WTC11 (cell line): ENCODE measurements around the gene PSEN2. TPM values are rescaled to one million over a fixed set of nuclear protein-coding genes. Genes with fewer than 3 reads are reported as not detected.
A peak's percentile ranks its signal among the peaks of the same experiment; 100 is the strongest.

Source experiments
- ATAC-seq: fragments of 200-7000 bp; cut with Tn5 transposase; 2 replicates; pipeline ENCODE4 v1.10.0; 2021; ENCODE audit warnings: mild to moderate bottlenecking, moderate library complexity
- CTCF ChIA-PET: fragments of 300-600 bp; sonication (Branson Sonifier 250); formaldehyde crosslinking; loops from one replicate; lab custom pipeline; 2021; ENCODE audit warnings: antibody characterized with exemption; lab: Charles Lee
- POLR2A ChIA-PET: fragments of 350-600 bp; sonication (Branson Sonifier 250); formaldehyde crosslinking; loops from one replicate; lab custom pipeline; 2021; ENCODE audit warnings: antibody characterized with exemption; lab: Charles Lee
- DNase-seq: peaks from one replicate; pipeline ENCODE4 v3.0.0; 2021; ENCODE audit warnings: low spot score
- H3K27ac Mint-ChIP-seq: 2 replicates; pipeline ENCODE4 v1.8.0; 2021; ENCODE audit warnings: mixed read lengths
- H3K27me3 Mint-ChIP-seq: 2 replicates; pipeline ENCODE4 v1.8.0; 2021; ENCODE audit warnings: low read depth, mild to moderate bottlenecking, moderate library complexity, mixed read lengths
- H3K36me3 Mint-ChIP-seq: 2 replicates; pipeline ENCODE4 v1.8.0; 2021; ENCODE audit warnings: mixed read lengths
- H3K4me1 Mint-ChIP-seq: 2 replicates; pipeline ENCODE4 v1.8.0; 2022; ENCODE audit warnings: mixed read lengths
- H3K4me3 Mint-ChIP-seq: 2 replicates; pipeline ENCODE4 v1.8.0; 2021; ENCODE audit warnings: mild to moderate bottlenecking, moderate library complexity, mixed read lengths
- H3K9me3 Mint-ChIP-seq: 2 replicates; pipeline ENCODE4 v1.8.0; 2021; ENCODE audit warnings: mixed read lengths
- ARID4B ChIP-seq: sonication (generic); formaldehyde crosslinking; IDR thresholded peaks from 2 replicates; pipeline ENCODE4 v1.8.0; 2023; ENCODE audit warnings: missing genetic modification reagents, mild to moderate bottlenecking, borderline replicate concordance
- ATF1 ChIP-seq: sonication (generic); formaldehyde crosslinking; IDR thresholded peaks from 2 replicates; pipeline ENCODE4 v1.8.1; 2023; ENCODE audit warnings: mild to moderate bottlenecking, moderate library complexity, missing genetic modification reagents
- CTCF ChIP-seq: fragments of 200-600 bp; IDR thresholded peaks from 2 replicates; pipeline ENCODE4 v1.8.0; 2022; ENCODE audit warnings: antibody characterized with exemption
- EMX1 ChIP-seq: fragments of 250-450 bp; sonication (Bioruptor Pico); IDR thresholded peaks from 2 replicates; pipeline ENCODE4 v1.8.0; 2021; ENCODE audit warnings: mild to moderate bottlenecking
- FOXJ3 ChIP-seq: sonication (generic); formaldehyde crosslinking; IDR thresholded peaks from 2 replicates; pipeline ENCODE4 v1.9.0; 2021; ENCODE audit warnings: missing genetic modification reagents, mild to moderate bottlenecking, borderline replicate concordance
- FOXK1 ChIP-seq: sonication (generic); formaldehyde crosslinking; IDR thresholded peaks from 2 replicates; pipeline ENCODE4 v1.8.0; 2022; ENCODE audit warnings: mild to moderate bottlenecking, moderate library complexity, missing genetic modification reagents
- GRHL2 ChIP-seq: fragments of 250-450 bp; sonication (Bioruptor Pico); IDR thresholded peaks from 2 replicates; pipeline ENCODE4 v1.8.0; 2022; ENCODE audit warnings: mild to moderate bottlenecking, moderate library complexity; ENCODE audit not compliant: insufficient replicate concordance, severe bottlenecking
- HMGXB4 ChIP-seq: sonication (generic); formaldehyde crosslinking; IDR thresholded peaks from 2 replicates; pipeline ENCODE4 v1.8.1; 2023; ENCODE audit warnings: mild to moderate bottlenecking, moderate library complexity, missing genetic modification reagents
- JAZF1 ChIP-seq: fragments of 250-450 bp; sonication (Bioruptor Pico); IDR thresholded peaks from 2 replicates; pipeline ENCODE4 v1.9.0; 2021; ENCODE audit warnings: moderate library complexity, mild to moderate bottlenecking, inconsistent platforms
- JUN ChIP-seq: sonication (generic); formaldehyde crosslinking; IDR thresholded peaks from 2 replicates; pipeline ENCODE4 v1.8.0; 2023; ENCODE audit warnings: mild to moderate bottlenecking, missing genetic modification reagents
- MXD4 ChIP-seq: fragments of 250-450 bp; sonication (Bioruptor Pico); IDR thresholded peaks from 2 replicates; pipeline ENCODE4 v1.8.0; 2021; ENCODE audit warnings: mild to moderate bottlenecking, moderate library complexity, borderline replicate concordance
- RELA ChIP-seq: sonication (generic); formaldehyde crosslinking; IDR thresholded peaks from 2 replicates; pipeline ENCODE4 v1.8.1; 2022; ENCODE audit warnings: missing genetic modification reagents, mild to moderate bottlenecking, borderline replicate concordance
- RORB ChIP-seq: fragments of 250-450 bp; sonication (Bioruptor Pico); IDR thresholded peaks from 2 replicates; pipeline ENCODE4 v1.9.0; 2021; ENCODE audit warnings: mild to moderate bottlenecking
- TEAD1 ChIP-seq: sonication (generic); formaldehyde crosslinking; IDR thresholded peaks from 2 replicates; pipeline ENCODE4 v1.8.0; 2022; ENCODE audit warnings: mild to moderate bottlenecking, missing genetic modification reagents
- ZNF121 ChIP-seq: sonication (generic); formaldehyde crosslinking; IDR thresholded peaks from 2 replicates; pipeline ENCODE4 v1.8.0; 2023; ENCODE audit warnings: missing genetic modification reagents
- ZNF317 ChIP-seq: sonication (generic); formaldehyde crosslinking; IDR thresholded peaks from 2 replicates; pipeline ENCODE4 v1.8.1; 2023; ENCODE audit warnings: low read depth, mild to moderate bottlenecking, moderate library complexity, missing genetic modification reagents, borderline replicate concordance
- ZNF671 ChIP-seq: fragments of 250-450 bp; sonication (Bioruptor Pico); IDR thresholded peaks from 2 replicates; pipeline ENCODE4 v1.8.0; 2021; ENCODE audit warnings: mild to moderate bottlenecking
- total RNA-seq: library from RNA; stranded (reverse); gene quantifications from 3 replicates; pipeline ENCODE4 v1.2.3, GENCODE V29; 2021
- TF ChIP-seq, protein P1 (sequence below): sonication (generic); formaldehyde crosslinking; IDR thresholded peaks from 2 replicates; pipeline ENCODE4 v1.8.0; 2022; ENCODE audit warnings: mild to moderate bottlenecking, missing genetic modification reagents
- TF ChIP-seq, protein P2 (sequence below): sonication (generic); formaldehyde crosslinking; conservative IDR thresholded peaks from 2 replicates; pipeline ENCODE4 v1.8.1; 2022; ENCODE audit warnings: mild to moderate bottlenecking, missing genetic modification reagents
- TF ChIP-seq, protein P3 (sequence below): fragments of 250-450 bp; sonication (Bioruptor Pico); IDR thresholded peaks from 2 replicates; pipeline ENCODE4 v1.9.0; 2021; ENCODE audit warnings: moderate library complexity, mild to moderate bottlenecking, inconsistent platforms, borderline replicate concordance
- TF ChIP-seq, protein P4 (sequence below): sonication (generic); formaldehyde crosslinking; IDR thresholded peaks from 2 replicates; pipeline ENCODE4 v1.8.0; 2023; ENCODE audit warnings: missing genetic modification reagents
- TF ChIP-seq, protein P5 (sequence below): sonication (generic); formaldehyde crosslinking; IDR thresholded peaks from 2 replicates; pipeline ENCODE4 v1.8.1; 2023; ENCODE audit warnings: mild to moderate bottlenecking, missing genetic modification reagents, moderate library complexity

PSEN2 gene
- total RNA-seq, 1 experiment from 2014 or later: 18.4 TPM

GRCh38 chr1:226934483-226935237 lies 64.2 kb downstream of the PSEN2 start (continued):
- TF ChIP-seq, protein P1, sequence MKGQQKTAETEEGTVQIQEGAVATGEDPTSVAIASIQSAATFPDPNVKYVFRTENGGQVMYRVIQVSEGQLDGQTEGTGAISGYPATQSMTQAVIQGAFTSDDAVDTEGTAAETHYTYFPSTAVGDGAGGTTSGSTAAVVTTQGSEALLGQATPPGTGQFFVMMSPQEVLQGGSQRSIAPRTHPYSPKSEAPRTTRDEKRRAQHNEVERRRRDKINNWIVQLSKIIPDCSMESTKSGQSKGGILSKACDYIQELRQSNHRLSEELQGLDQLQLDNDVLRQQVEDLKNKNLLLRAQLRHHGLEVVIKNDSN (CRISPR knock-in tag): no peak
- no peak for TF ChIP-seq FOXK1 (CRISPR knock-in tag)
- TF ChIP-seq RELA (CRISPR knock-in tag): no peak
- TF ChIP-seq, all 79 proteins: peak for 0

DNA sequence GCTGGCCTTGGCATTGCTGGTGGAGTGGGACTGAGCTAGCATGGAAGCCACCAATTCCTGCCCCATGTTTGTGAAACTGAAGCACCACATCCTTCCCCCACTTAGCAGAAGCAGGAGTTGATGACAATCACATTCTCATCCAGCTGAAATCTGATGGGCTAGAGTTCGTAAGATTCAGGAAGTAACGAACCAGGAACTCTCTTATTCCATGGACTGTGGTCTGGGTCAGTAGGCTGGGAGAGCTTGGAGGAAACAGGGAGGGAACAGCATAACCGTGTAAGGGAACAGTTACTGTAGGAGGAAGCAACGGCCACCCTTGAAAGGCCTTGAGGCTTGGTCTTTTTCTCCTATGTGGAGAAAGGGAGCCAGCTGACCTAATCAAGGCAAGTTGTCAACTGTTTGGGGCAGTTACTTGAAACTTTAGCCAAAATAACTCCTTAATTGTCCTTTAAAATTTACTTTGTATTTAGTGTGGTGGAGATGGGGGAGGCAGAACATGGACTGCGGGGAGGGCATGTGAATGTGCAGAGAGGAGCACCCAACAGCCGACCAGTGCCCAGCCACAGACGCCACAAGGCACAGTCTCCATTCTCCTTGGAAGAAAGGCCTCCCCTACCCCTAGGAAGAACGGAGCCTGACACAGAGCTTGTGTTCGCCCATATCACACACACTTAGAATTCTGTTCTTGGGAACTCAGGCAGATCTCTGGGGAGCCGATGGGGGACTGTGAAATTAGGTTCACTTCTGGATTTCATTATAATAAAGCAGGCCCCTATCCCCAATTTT lies 67.7 kb downstream of the PSEN2 start:
- CTCF ChIA-PET: no interaction called here

More for the DNA sequence above, 67.7 kb downstream of the PSEN2 start:
- Mint-ChIP-seq H3K4me3 (peak overlapping the region; percentile 82), H3K9me3 (peaks cover 22% of the 10 kb centered on the region), H3K36me3 (peaks cover 9% of the 10 kb centered on the region), H3K4me1 (peaks cover 34% of the 10 kb centered on the region), H3K27ac (0 out of 2 replicates have a peak overlapping the region, but pooled peaks have one; percentile 21), H3K27me3 (peaks cover 10% of the 10 kb centered on the region)
- DNase-seq: no peak
- TF ChIP-seq ZNF317 (CRISPR knock-in tag) (no peak), JAZF1 (CRISPR knock-in tag) (no peak), RORB (no peak), CTCF (no peak), HMGXB4 (CRISPR knock-in tag) (no peak), GRHL2 (no peak), MXD4 (no peak), TEAD1 (CRISPR knock-in tag) (no peak), JUN (CRISPR knock-in tag) (no peak), FOXJ3 (CRISPR knock-in tag) (no peak), ZNF671 (CRISPR knock-in tag) (no peak), ZNF121 (no peak), ATF1 (CRISPR knock-in tag) (no peak), EMX1 (CRISPR knock-in tag) (no peak), ARID4B (CRISPR knock-in tag) (no peak)
- TF ChIP-seq, protein P2, sequence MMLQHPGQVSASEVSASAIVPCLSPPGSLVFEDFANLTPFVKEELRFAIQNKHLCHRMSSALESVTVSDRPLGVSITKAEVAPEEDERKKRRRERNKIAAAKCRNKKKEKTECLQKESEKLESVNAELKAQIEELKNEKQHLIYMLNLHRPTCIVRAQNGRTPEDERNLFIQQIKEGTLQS (CRISPR knock-in tag): no peak
- TF ChIP-seq, protein P3, sequence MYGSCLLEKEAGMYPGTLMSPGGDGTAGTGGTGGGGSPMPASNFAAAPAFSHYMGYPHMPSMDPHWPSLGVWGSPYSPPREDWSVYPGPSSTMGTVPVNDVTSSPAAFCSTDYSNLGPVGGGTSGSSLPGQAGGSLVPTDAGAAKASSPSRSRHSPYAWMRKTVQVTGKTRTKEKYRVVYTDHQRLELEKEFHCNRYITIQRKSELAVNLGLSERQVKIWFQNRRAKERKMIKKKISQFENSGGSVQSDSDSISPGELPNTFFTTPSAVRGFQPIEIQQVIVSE (CRISPR knock-in tag): no peak
- TF ChIP-seq, protein P4, sequence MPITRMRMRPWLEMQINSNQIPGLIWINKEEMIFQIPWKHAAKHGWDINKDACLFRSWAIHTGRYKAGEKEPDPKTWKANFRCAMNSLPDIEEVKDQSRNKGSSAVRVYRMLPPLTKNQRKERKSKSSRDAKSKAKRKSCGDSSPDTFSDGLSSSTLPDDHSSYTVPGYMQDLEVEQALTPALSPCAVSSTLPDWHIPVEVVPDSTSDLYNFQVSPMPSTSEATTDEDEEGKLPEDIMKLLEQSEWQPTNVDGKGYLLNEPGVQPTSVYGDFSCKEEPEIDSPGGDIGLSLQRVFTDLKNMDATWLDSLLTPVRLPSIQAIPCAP: no peak
- TF ChIP-seq, protein P5, sequence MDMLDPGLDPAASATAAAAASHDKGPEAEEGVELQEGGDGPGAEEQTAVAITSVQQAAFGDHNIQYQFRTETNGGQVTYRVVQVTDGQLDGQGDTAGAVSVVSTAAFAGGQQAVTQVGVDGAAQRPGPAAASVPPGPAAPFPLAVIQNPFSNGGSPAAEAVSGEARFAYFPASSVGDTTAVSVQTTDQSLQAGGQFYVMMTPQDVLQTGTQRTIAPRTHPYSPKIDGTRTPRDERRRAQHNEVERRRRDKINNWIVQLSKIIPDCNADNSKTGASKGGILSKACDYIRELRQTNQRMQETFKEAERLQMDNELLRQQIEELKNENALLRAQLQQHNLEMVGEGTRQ (CRISPR knock-in tag): no peak
- POLR2A ChIA-PET: interaction anchor here (0.6 to 0.7 kb wide), 4 partner anchors 12 to 856 kb away, joined by 3 to 7 read pairs (median 4); no protein-coding TSS in a partner anchor
- no peak for ATAC-seq
